ENCODE data around the gene MRPS11. TPM values are rescaled to one million over a fixed set of nuclear protein-coding genes. Genes with fewer than 3 reads are reported as not detected.
A peak's percentile ranks its signal among the peaks of the same experiment; 100 is the strongest.

Gene MRPS11
- polyA plus RNA-seq, 2 of the 4 experiments (the other 2 are of a cell fraction), result 99.0 to 122 TPM

GRCh38 chr15:88448991-88449461 is 18.5 kb upstream of the MRPS11 start:
- Histone ChIP-seq H3K4me1 (0 out of 3 replicates have a peak, but pooled peaks cover 3% of the 10 kb centered on the region), H3K27ac (peak overlapping the region; percentile 37 to 79), H3K9me3 (peaks cover 10% of the 10 kb centered on the region), H3K4me3 (no peak overlapping the region), H3K4me2 (no peak overlapping the region)
- DNase-seq (ENCODE audit: low read depth in 1 of 2, low spot score in 1 of 2) (no peak), FAIRE-seq (no peak), ATAC-seq (no peak)
- WGBS (ENCODE audit: missing lambda C conversion rate), result 69% methylated on average over 5 of the region's 5 CpGs
- CTCF ChIA-PET, result interaction anchor here (0.5 to 12.9 kb wide), 17 partner anchors 10 to 213 kb away, joined by 3 to 201 read pairs (median 5); partner anchors contain the start of gene NTRK3
- POLR2A ChIA-PET, result no interaction called here
- no peak for TF ChIP-seq PHF8 (IDR thresholded peaks at IDR 0.05; ENCODE audit: borderline replicate concordance, low read depth)
- TF ChIP-seq CHD2 (IDR thresholded peaks at IDR 0.05; ENCODE audit: low read length, partially characterized antibody), result no peak

- WGBS (ENCODE audit: missing lambda C conversion rate), result 79% methylated on average over 8 of the region's 8 CpGs
- CTCF ChIA-PET, result interaction anchor here (0.6 to 12.9 kb wide), 36 partner anchors 9 to 1825 kb away, joined by 3 to 201 read pairs (median 5); partner anchors contain the start of gene NTRK3
Observed at GRCh38 chr15:88449581-88449980, 17.9 kb upstream of the MRPS11 start.

More at GRCh38 chr15:88449581-88449980, 17.9 kb upstream of the MRPS11 start:
- H3K4me2 ChIP-seq, result no peak overlapping the region
- no peak for DNase-seq (ENCODE audit: low read depth in 1 of 2, low spot score in 1 of 2)
- ATAC-seq, result no peak
- H3K4me3 ChIP-seq, result no peak overlapping the region
- no peak for TF ChIP-seq NPAS2 (CRISPR knock-in tag; IDR thresholded peaks at IDR 0.05; ENCODE audit: borderline replicate concordance)
- TF ChIP-seq CEBPB (IDR thresholded peaks at IDR 0.05), result no peak
- no peak for TF ChIP-seq NR3C1 (IDR thresholded peaks at IDR 0.05)
- TF ChIP-seq RAD21 (conservative IDR thresholded peaks at IDR 0.05 in 1 of 2, IDR thresholded peaks at IDR 0.05 in 1 of 2), result no peak
- no peak for TF ChIP-seq ZFP36 (IDR thresholded peaks at IDR 0.05; ENCODE audit: borderline replicate concordance, partially characterized antibody)
- TF ChIP-seq ATOH8 (CRISPR knock-in tag; IDR thresholded peaks at IDR 0.05; ENCODE audit: low read depth), result no peak
- TF ChIP-seq EHF (CRISPR knock-in tag; IDR thresholded peaks at IDR 0.05), result no peak
- no peak for TF ChIP-seq TP53 (CRISPR knock-in tag; IDR thresholded peaks at IDR 0.05)
- no peak for TF ChIP-seq SMC3 (IDR thresholded peaks at IDR 0.05)
- TF ChIP-seq USF2 (IDR thresholded peaks at IDR 0.05), result no peak
- TF ChIP-seq MAZ (IDR thresholded peaks at IDR 0.05; ENCODE audit: borderline replicate concordance, low read depth, low read length), result no peak
- TF ChIP-seq CBX2 (IDR thresholded peaks at IDR 0.05; ENCODE audit: borderline replicate concordance, low read depth), result no peak
- no peak for TF ChIP-seq CHD4 (IDR thresholded peaks at IDR 0.05; ENCODE audit: borderline replicate concordance)
- no peak for TF ChIP-seq BCL3 (IDR thresholded peaks at IDR 0.05)
- no peak for TF ChIP-seq RFX5 (IDR thresholded peaks at IDR 0.05)
- TF ChIP-seq PHF8 (IDR thresholded peaks at IDR 0.05; ENCODE audit: borderline replicate concordance, low read depth), result no peak
- no peak for TF ChIP-seq CTCF (IDR thresholded peaks at IDR 0.05)
- no peak for TF ChIP-seq EP300 (IDR thresholded peaks at IDR 0.05)
- TF ChIP-seq EHMT2 (IDR thresholded peaks at IDR 0.05; ENCODE audit: low read depth), result no peak
- POLR2A ChIA-PET, result interaction anchor here (1.3 kb wide), 1 partner anchor 17 kb away, joined by 6 read pairs; the partner anchor contains the start of genes MRPL46 and MRPS11
- peaks cover 6% of the 10 kb centered on the region; the same call in 1 of the 3 replicates for H3K9me3 ChIP-seq
- peak overlapping the region; percentile 37 to 79 for H3K27ac ChIP-seq
- no peak for FAIRE-seq
- H3K4me1 ChIP-seq, result peaks cover 7% of the 10 kb centered on the region

Measured in A549 (cell line).